ENCODE results near the gene PRKCH.

- TF ChIP-seq, protein P1, sequence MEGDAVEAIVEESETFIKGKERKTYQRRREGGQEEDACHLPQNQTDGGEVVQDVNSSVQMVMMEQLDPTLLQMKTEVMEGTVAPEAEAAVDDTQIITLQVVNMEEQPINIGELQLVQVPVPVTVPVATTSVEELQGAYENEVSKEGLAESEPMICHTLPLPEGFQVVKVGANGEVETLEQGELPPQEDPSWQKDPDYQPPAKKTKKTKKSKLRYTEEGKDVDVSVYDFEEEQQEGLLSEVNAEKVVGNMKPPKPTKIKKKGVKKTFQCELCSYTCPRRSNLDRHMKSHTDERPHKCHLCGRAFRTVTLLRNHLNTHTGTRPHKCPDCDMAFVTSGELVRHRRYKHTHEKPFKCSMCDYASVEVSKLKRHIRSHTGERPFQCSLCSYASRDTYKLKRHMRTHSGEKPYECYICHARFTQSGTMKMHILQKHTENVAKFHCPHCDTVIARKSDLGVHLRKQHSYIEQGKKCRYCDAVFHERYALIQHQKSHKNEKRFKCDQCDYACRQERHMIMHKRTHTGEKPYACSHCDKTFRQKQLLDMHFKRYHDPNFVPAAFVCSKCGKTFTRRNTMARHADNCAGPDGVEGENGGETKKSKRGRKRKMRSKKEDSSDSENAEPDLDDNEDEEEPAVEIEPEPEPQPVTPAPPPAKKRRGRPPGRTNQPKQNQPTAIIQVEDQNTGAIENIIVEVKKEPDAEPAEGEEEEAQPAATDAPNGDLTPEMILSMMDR (IDR thresholded peaks at IDR 0.05; ENCODE audit: low read depth, low read length): no peak
- TF ChIP-seq, protein P2, sequence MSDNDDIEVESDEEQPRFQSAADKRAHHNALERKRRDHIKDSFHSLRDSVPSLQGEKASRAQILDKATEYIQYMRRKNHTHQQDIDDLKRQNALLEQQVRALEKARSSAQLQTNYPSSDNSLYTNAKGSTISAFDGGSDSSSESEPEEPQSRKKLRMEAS (IDR thresholded peaks at IDR 0.05; ENCODE audit: low read depth, low read length): no peak
- no peak for TF ChIP-seq POLR2A (IDR thresholded peaks at IDR 0.05; ENCODE audit: extremely low read depth, insufficient read length)
- no peak for TF ChIP-seq MYC (IDR thresholded peaks at IDR 0.05; ENCODE audit: low read depth, low read length)
These were observed 154.8 kb downstream of the PRKCH start for GRCh38 chr14:61476105-61476753.

All from NB4 (cell line).